A549 (cell line): ENCODE data around the gene GALNT5. TPM values are rescaled to one million over a fixed set of nuclear protein-coding genes. Genes with fewer than 3 reads are reported as not detected.
A peak's percentile ranks its signal among the peaks of the same experiment; 100 is the strongest.

Source experiments
- ATAC-seq, 2 experiments: fragments of 200-7000 bp in 1 of 2; fragments of >200 bp in 1 of 2; cut with Nextera tagmentation in 1 of 2; cut with Tn5 transposase in 1 of 2; 3 replicates each; pipeline versions ENCODE4 v1.8.0 to v1.9.1; 2018 to 2020; ENCODE audit warnings: mild to moderate bottlenecking in 1 of 2, moderate library complexity in 1 of 2
- CTCF ChIA-PET: fragments of 300-600 bp; sonication (Branson Sonifier 250); formaldehyde crosslinking; extraction: SDS; loops from one replicate; lab custom pipeline; 2021; ENCODE audit warnings: antibody characterized with exemption, inconsistent platforms; lab: Yijun Ruan, JAX
- POLR2A ChIA-PET: fragments of 350-600 bp; formaldehyde crosslinking; extraction: SDS; loops from one replicate; lab custom pipeline; 2021; ENCODE audit warnings: antibody characterized with exemption, inconsistent platforms; lab: Yijun Ruan, JAX
- DNase-seq, 2 experiments: peaks; one replicate each; pipeline versions ENCODE4 v3.0.0 to v3.0.0-alpha.2; 2011 to 2016; ENCODE audit warnings: low read depth in 1 of 2, low spot score in 1 of 2
- FAIRE-seq: peaks from 2 replicates; lab custom pipeline; 2011; peaks lifted over from hg19 to GRCh38; lab: Jason Lieb, UNC
- H3K27ac ChIP-seq, 2 experiments: fragments of >200 bp; sonication (Bioruptor Twin); formaldehyde crosslinking; 3 replicates each; pipeline ENCODE4 v1.5.1; 2016 to 2017
- H3K4me1 ChIP-seq: fragments of >200 bp; sonication (Bioruptor Twin); formaldehyde crosslinking; 3 replicates; pipeline ENCODE4 v1.6.1; 2016
- H3K4me2 ChIP-seq: fragments of >200 bp; sonication (Bioruptor Twin); formaldehyde crosslinking; 3 replicates; pipeline ENCODE4 v1.6.1; 2016
- H3K4me3 ChIP-seq: fragments of >200 bp; sonication (Bioruptor Twin); formaldehyde crosslinking; 3 replicates; pipeline ENCODE4 v1.5.1; 2016
- H3K9me3 ChIP-seq: fragments of >200 bp; sonication (Bioruptor Twin); formaldehyde crosslinking; 3 replicates; pipeline ENCODE4 v1.6.1; 2016
- CHD2 ChIP-seq: fragments of 150-350 bp; IDR thresholded peaks from 2 replicates; pipeline ENCODE4 v1.6.1; 2014; ENCODE audit warnings: low read length; ENCODE audit not compliant: partially characterized antibody
- E2F6 ChIP-seq: IDR thresholded peaks from 2 replicates; pipeline ENCODE4 v1.6.1; 2012; ENCODE audit warnings: low read depth, borderline replicate concordance
- ESRRA ChIP-seq: fragments of 150-350 bp; IDR thresholded peaks from 2 replicates; pipeline ENCODE4 v1.6.1; 2014; ENCODE audit warnings: mild to moderate bottlenecking, low read length, borderline replicate concordance
- FOXS1 ChIP-seq: fragments of 250-450 bp; sonication (Bioruptor Pico); IDR thresholded peaks from 2 replicates; pipeline ENCODE4 v1.5.0; 2020; ENCODE audit warnings: mild to moderate bottlenecking, moderate library complexity
- GATA3 ChIP-seq: IDR thresholded peaks from 2 replicates; pipeline ENCODE4 v1.6.1; 2012; ENCODE audit warnings: borderline replicate concordance
- HOXB13 ChIP-seq: fragments of 250-450 bp; sonication (Bioruptor Pico); IDR thresholded peaks from 2 replicates; pipeline ENCODE4 v1.5.0; 2020; ENCODE audit warnings: low read depth, mild to moderate bottlenecking, moderate library complexity
- KDM1A ChIP-seq: fragments of 200-600 bp; sonication (generic); IDR thresholded peaks from 2 replicates; pipeline ENCODE4 v1.6.1; 2016; ENCODE audit warnings: low read depth, mild to moderate bottlenecking
- KDM5A ChIP-seq: fragments of 200-600 bp; sonication (generic); IDR thresholded peaks from 2 replicates; pipeline ENCODE4 v1.6.1; 2016; ENCODE audit warnings: antibody characterized with exemption, mild to moderate bottlenecking
- MAFK ChIP-seq: fragments of 450-650 bp; IDR thresholded peaks from 2 replicates; pipeline ENCODE4 v1.6.1; 2014; ENCODE audit not compliant: partially characterized antibody
- MYC ChIP-seq: IDR thresholded peaks from 2 replicates; pipeline ENCODE4 v1.6.1; 2012; ENCODE audit warnings: mild to moderate bottlenecking, inconsistent platforms, low read length, improper control_type of control experiment, borderline replicate concordance
- PHF8 ChIP-seq: fragments of 200-600 bp; sonication (generic); IDR thresholded peaks from 2 replicates; pipeline ENCODE4 v1.6.1; 2016; ENCODE audit warnings: low read depth, mild to moderate bottlenecking, antibody characterized with exemption, moderate library complexity, borderline replicate concordance
- RAD21 ChIP-seq, 2 experiments: fragments of >200 bp in 1 of 2; sonication (Bioruptor Twin) in 1 of 2; formaldehyde crosslinking in 1 of 2; IDR thresholded peaks in 1 of 2; conservative IDR thresholded peaks in 1 of 2; 2 replicates in 1 of 2; 3 replicates in 1 of 2; pipeline ENCODE4 v1.6.1; 2012 to 2018; ENCODE audit warnings: inconsistent platforms in 1 of 2
- RFX5 ChIP-seq: fragments of 450-650 bp; IDR thresholded peaks from 2 replicates; pipeline ENCODE4 v1.7.1; 2014; ENCODE audit warnings: antibody characterized with exemption, mild to moderate bottlenecking, moderate library complexity
- SMC3 ChIP-seq: fragments of >200 bp; sonication (Bioruptor Twin); formaldehyde crosslinking; IDR thresholded peaks from 3 replicates; pipeline ENCODE4 v1.6.1; 2018; ENCODE audit warnings: inconsistent platforms
- TFCP2L1 ChIP-seq: fragments of 250-450 bp; sonication (Bioruptor Pico); IDR thresholded peaks from 2 replicates; pipeline ENCODE4 v1.5.0; 2021; ENCODE audit warnings: mild to moderate bottlenecking
- TP53 ChIP-seq: fragments of 250-450 bp; sonication (Bioruptor Pico); IDR thresholded peaks from 2 replicates; pipeline ENCODE4 v1.5.0; 2021; ENCODE audit warnings: mild to moderate bottlenecking, moderate library complexity
- ZFP36 ChIP-seq: fragments of 450-650 bp; IDR thresholded peaks from 2 replicates; pipeline ENCODE4 v1.6.1; 2014; ENCODE audit warnings: borderline replicate concordance; ENCODE audit not compliant: partially characterized antibody
- WGBS: methylation state at CpG from one replicate; pipeline ENCODE4 v1.1.6; 2017; ENCODE audit errors: missing lambda C conversion rate; 5-methylcytosine and 5-hydroxymethylcytosine counted together
- polyA plus RNA-seq, 4 experiments: library from polyadenylated mRNA; depleted of rRNA in 3 of 4; stranded (reverse); fragments of >200 nt; fragmentation: RNase III in 1 of 4; extraction: RNeasy Plus Mini Kit Qiagen cat#74134 plus additional on column Dnase treatment in 1 of 4; gene quantifications; 2 replicates in 3 of 4; 3 replicates in 1 of 4; pipeline ENCODE4 v1.2.3, GENCODE V29; 2011 to 2017
- TF ChIP-seq, protein P1 (sequence below): fragments of >200 bp; sonication (Bioruptor Twin); formaldehyde crosslinking; IDR thresholded peaks from 2 replicates; pipeline ENCODE4 v1.6.1; 2016

GALNT5 gene
- polyA plus RNA-seq, 2 of the 4 experiments (the other 2 are of a cell fraction) = 2.9 to 3.0 TPM

DNA sequence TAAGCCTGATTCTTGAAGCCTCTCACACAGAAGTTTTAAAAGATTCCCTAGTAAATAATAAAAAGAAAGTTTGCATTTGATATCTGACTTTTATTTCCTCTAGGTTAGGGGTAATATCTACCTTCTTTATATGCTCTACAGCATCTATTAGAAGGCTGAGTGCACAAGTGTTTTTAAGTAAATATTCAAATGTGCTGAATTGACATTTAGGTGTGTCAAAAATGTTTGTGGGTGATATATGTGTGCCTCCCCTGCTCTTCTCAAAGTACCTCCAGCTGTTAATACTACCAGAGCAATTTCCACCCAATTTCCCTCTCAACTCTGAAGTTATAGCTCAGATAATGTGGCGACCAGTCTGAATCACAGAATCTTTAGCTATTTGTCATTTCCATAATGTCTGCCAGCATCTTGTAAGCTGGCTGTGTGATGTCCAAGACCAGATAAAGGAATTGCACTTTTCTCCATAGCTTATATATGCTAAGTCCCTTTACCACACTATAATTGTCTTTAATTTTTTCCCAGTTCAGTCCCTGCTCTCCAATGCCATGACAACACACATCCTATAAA lies 92.5 kb downstream of the GALNT5 start:
- Histone ChIP-seq H3K9me3 (no peaks in the 10 kb centered on the region), H3K4me3 (no peak overlapping the region), H3K27ac (no peak overlapping the region), H3K4me1 (no peaks in the 10 kb centered on the region), H3K4me2 (no peak overlapping the region)
- ChIA-PET POLR2A (no interaction called here), CTCF (interaction anchor here (2.2 kb wide), 1 partner anchor 15 kb away, joined by 7 read pairs; no protein-coding TSS in a partner anchor)
- 27% methylated on average over 1 of the region's 1 CpG for WGBS
- FAIRE-seq (no peak), DNase-seq (no peak), ATAC-seq (no peak)
- TF ChIP-seq SMC3 (no peak), TP53 (CRISPR knock-in tag) (no peak), RFX5 (no peak), ESRRA (no peak), MAFK (peak; percentile 74), RAD21 (conservative IDR thresholded peaks at IDR 0.05 in 1 of 2, IDR thresholded peaks at IDR 0.05 in 1 of 2) (no peak), E2F6 (no peak)

- DNase-seq (no peak), FAIRE-seq (no peak), ATAC-seq (no peak; a peak in 1 of 6 replicates)
- ChIA-PET CTCF (interaction anchor here (1.4 kb wide), 1 partner anchor 28 kb away, joined by 4 read pairs; no protein-coding TSS in a partner anchor), POLR2A (no interaction called here)
- TF ChIP-seq ESRRA = no peak
- TF ChIP-seq, protein P1, sequence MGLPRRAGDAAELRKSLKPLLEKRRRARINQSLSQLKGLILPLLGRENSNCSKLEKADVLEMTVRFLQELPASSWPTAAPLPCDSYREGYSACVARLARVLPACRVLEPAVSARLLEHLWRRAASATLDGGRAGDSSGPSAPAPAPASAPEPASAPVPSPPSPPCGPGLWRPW = no peak
- TF ChIP-seq MYC = no peak
- H3K9me3 ChIP-seq = no peaks in the 10 kb centered on the region
- WGBS = 16% methylated on average over 1 of the region's 1 CpG
- H3K27ac ChIP-seq = no peak overlapping the region
- H3K4me1 ChIP-seq = 0 out of 3 replicates have a peak, but pooled peaks cover 5% of the 10 kb centered on the region
- no peak overlapping the region for H3K4me2 ChIP-seq
- no peak overlapping the region for H3K4me3 ChIP-seq
Observed at GRCh38 chr2:157355618-157356017, 98.1 kb downstream of the GALNT5 start.

GRCh38 chr2:157359628-157360027 lies 102.1 kb downstream of the GALNT5 start:
- 56% methylated on average over 2 of the region's 2 CpGs for WGBS
- CTCF ChIA-PET = interaction anchor here (1.1 kb wide), 1 partner anchor 23 kb away, joined by 3 read pairs; no protein-coding TSS in a partner anchor

DNA sequence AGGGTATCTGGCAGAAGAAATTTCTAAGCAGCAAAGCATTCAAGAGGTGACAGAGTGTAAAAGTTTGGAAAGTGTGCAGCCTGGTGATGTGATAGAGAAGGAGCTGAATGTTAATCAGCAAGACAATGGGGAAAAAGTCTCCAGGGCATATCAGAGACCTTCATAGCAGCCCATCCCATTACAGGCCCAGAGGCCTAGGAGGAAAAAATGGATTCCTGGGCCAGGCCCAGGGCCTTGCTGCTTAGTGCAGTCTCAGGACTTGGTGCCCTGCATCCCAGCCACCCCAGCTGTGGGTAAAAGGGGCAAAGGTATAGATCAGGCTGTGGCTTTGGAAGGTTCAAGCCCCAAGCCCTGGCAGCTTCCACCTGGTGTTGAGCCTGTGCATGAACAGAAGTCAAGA lies 104.0 kb downstream of the GALNT5 start:
- ChIA-PET CTCF (no interaction called here), POLR2A (no interaction called here)
- Histone ChIP-seq H3K4me3 (no peak overlapping the region), H3K9me3 (0 out of 3 replicates have a peak, but pooled peaks cover 3% of the 10 kb centered on the region), H3K4me2 (no peak overlapping the region), H3K4me1 (no peaks in the 10 kb centered on the region), H3K27ac (no peak overlapping the region)
- DNase-seq (no peak), FAIRE-seq (no peak), ATAC-seq (no peak)
- no peak for TF ChIP-seq FOXS1 (CRISPR knock-in tag)
- TF ChIP-seq TFCP2L1 (CRISPR knock-in tag) = no peak
- TF ChIP-seq GATA3 = no peak
- TF ChIP-seq ZFP36 = peak; percentile 8
- TF ChIP-seq HOXB13 (CRISPR knock-in tag) = no peak
- TF ChIP-seq CHD2 = no peak
- TF ChIP-seq KDM5A = no peak

More at GRCh38 chr2:157359628-157360027, 102.1 kb downstream of the GALNT5 start:
- 0 out of 3 replicates have a peak, but pooled peaks cover 5% of the 10 kb centered on the region for H3K4me1 ChIP-seq
- no peak overlapping the region for H3K27ac ChIP-seq
- FAIRE-seq (no peak), ATAC-seq (no peak), DNase-seq (no peak)
- H3K9me3 ChIP-seq = 0 out of 3 replicates have a peak, but pooled peaks cover 3% of the 10 kb centered on the region
- H3K4me3 ChIP-seq = no peak overlapping the region
- POLR2A ChIA-PET = no interaction called here
- no peak overlapping the region for H3K4me2 ChIP-seq
- TF ChIP-seq PHF8 (no peak), KDM1A (no peak)
- TF ChIP-seq, all 56 proteins: peak for 0
